ACC112 (cell line): ENCODE measurements around the gene TEKTIP1.
A peak's percentile ranks its signal among the peaks of the same experiment; 100 is the strongest.

Experiments
- H2AFZ ChIP-seq: fragments of 200-600 bp; sonication (generic); one replicate; pipeline ENCODE4 v1.6.0; 2017; ENCODE audit warnings: antibody characterized with exemption, low read length; ENCODE audit not compliant: unreplicated experiment
- H3K27ac ChIP-seq: fragments of 200-600 bp; sonication (generic); 2 replicates; pipeline ENCODE4 v1.5.1; 2014; ENCODE audit warnings: low read depth, mild to moderate bottlenecking, antibody characterized with exemption, low read length, moderate library complexity
- H3K27me3 ChIP-seq: fragments of 200-600 bp; sonication (generic); 2 replicates; pipeline ENCODE4 v1.6.1; 2014; ENCODE audit warnings: mild to moderate bottlenecking, antibody characterized with exemption, low read length, moderate library complexity, mixed read lengths; ENCODE audit not compliant: insufficient read depth
- H3K36me3 ChIP-seq: fragments of 200-600 bp; sonication (generic); 2 replicates; pipeline ENCODE4 v1.6.1; 2016; ENCODE audit warnings: mild to moderate bottlenecking, antibody characterized with exemption, low read length, moderate library complexity, mixed read lengths; ENCODE audit not compliant: insufficient read depth
- H3K4me1 ChIP-seq: fragments of 200-600 bp; sonication (generic); one replicate; pipeline ENCODE4 v1.6.1; 2016; ENCODE audit warnings: low read length, mixed read lengths; ENCODE audit not compliant: insufficient read depth, unreplicated experiment, control insufficient read depth
- H3K4me3 ChIP-seq: fragments of 200-600 bp; sonication (generic); 2 replicates; pipeline ENCODE4 v1.5.1; 2014; ENCODE audit warnings: mild to moderate bottlenecking, low read depth, low read length
- H3K79me2 ChIP-seq: fragments of 200-600 bp; sonication (generic); one replicate; pipeline ENCODE4 v1.6.0; 2016; ENCODE audit warnings: low read length; ENCODE audit not compliant: control insufficient read depth, unreplicated experiment, insufficient read depth

TEKTIP1 gene

GRCh38 chr19:3570606-3571011, 31.6 kb downstream of the TEKTIP1 start:
- no peaks in the 10 kb centered on the region; the same call in 1 of the 2 replicates for H3K36me3 ChIP-seq
- H2AFZ ChIP-seq, result no peak overlapping the region
- H3K27ac ChIP-seq, result no peak overlapping the region
- H3K4me1 ChIP-seq, result no peaks in the 10 kb centered on the region
- H3K4me3 ChIP-seq, result no peak overlapping the region
- H3K79me2 ChIP-seq, result no peaks in the 10 kb centered on the region
- no peaks in the 10 kb centered on the region for H3K27me3 ChIP-seq

- Histone ChIP-seq H3K4me3 (peak overlapping the region; percentile 81), H3K27ac (no peak overlapping the region), H2AFZ (peak overlapping the region; percentile 85)
Observed at GRCh38 chr19:3572132-3572854, 33.3 kb downstream of the TEKTIP1 start.

GRCh38 chr19:3572855-3573161, 33.8 kb downstream of the TEKTIP1 start, which contains the start of gene HMG20B:
Gene HMG20B (plus strand): TSS chr19:3572944. CDS start chr19:3573310, 366 bp downstream.
- peak within 1 kb of the TSS; percentile 85 for H2AFZ ChIP-seq
- no peaks in the 10 kb centered on the region for H3K4me1 ChIP-seq
- peak within 1 kb of the TSS; percentile 39; the same call in 1 of the 2 replicates for H3K27ac ChIP-seq
- no peaks in the 10 kb centered on the region; the same call in 1 of the 2 replicates for H3K36me3 ChIP-seq
- H3K4me3 ChIP-seq, result peak within 1 kb of the TSS; percentile 93
- no peaks in the 10 kb centered on the region for H3K79me2 ChIP-seq
- H3K27me3 ChIP-seq, result no peaks in the 10 kb centered on the region

More at GRCh38 chr19:3572132-3572854, 33.3 kb downstream of the TEKTIP1 start:
- H3K4me1 ChIP-seq, result no peaks in the 10 kb centered on the region
- H3K79me2 ChIP-seq, result no peaks in the 10 kb centered on the region
- H3K36me3 ChIP-seq, result no peaks in the 10 kb centered on the region; the same call in 1 of the 2 replicates
- H3K27me3 ChIP-seq, result no peaks in the 10 kb centered on the region

- no peaks in the 10 kb centered on the region for H3K79me2 ChIP-seq
- peak overlapping the region; percentile 39; the same call in 1 of the 2 replicates for H3K27ac ChIP-seq
- peak overlapping the region; percentile 93 for H3K4me3 ChIP-seq
- no peak overlapping the region for H2AFZ ChIP-seq
- no peaks in the 10 kb centered on the region for H3K27me3 ChIP-seq
- no peaks in the 10 kb centered on the region for H3K4me1 ChIP-seq
- no peaks in the 10 kb centered on the region; the same call in 1 of the 2 replicates for H3K36me3 ChIP-seq
Observed at GRCh38 chr19:3573162-3573857, 34.3 kb downstream of the TEKTIP1 start.

- H3K4me3 ChIP-seq, result peak overlapping the region; percentile 93
- H3K27me3 ChIP-seq, result no peaks in the 10 kb centered on the region
- no peak overlapping the region for H3K27ac ChIP-seq
- H3K36me3 ChIP-seq, result no peaks in the 10 kb centered on the region; the same call in 1 of the 2 replicates
- H3K4me1 ChIP-seq, result no peaks in the 10 kb centered on the region
- no peaks in the 10 kb centered on the region for H3K79me2 ChIP-seq
- no peak overlapping the region for H2AFZ ChIP-seq
Observed at GRCh38 chr19:3573858-3574637, 35.1 kb downstream of the TEKTIP1 start.

GRCh38 chr19:3575260-3575741, 36.3 kb downstream of the TEKTIP1 start:
- Histone ChIP-seq H3K36me3 (no peaks in the 10 kb centered on the region; the same call in 1 of the 2 replicates), H3K4me1 (peaks cover 5% of the 10 kb centered on the region), H3K27ac (no peak overlapping the region)

GRCh38 chr19:3575949-3576673, 37.1 kb downstream of the TEKTIP1 start:
- Histone ChIP-seq H3K27ac (no peak overlapping the region), H3K36me3 (no peaks in the 10 kb centered on the region; the same call in 1 of the 2 replicates), H3K4me1 (peaks cover 10% of the 10 kb centered on the region), H3K4me3 (no peak overlapping the region), H3K79me2 (no peaks in the 10 kb centered on the region), H3K27me3 (no peaks in the 10 kb centered on the region), H2AFZ (no peak overlapping the region)

More at GRCh38 chr19:3575260-3575741, 36.3 kb downstream of the TEKTIP1 start:
- Histone ChIP-seq H3K27me3 (no peaks in the 10 kb centered on the region), H3K79me2 (no peaks in the 10 kb centered on the region), H3K4me3 (no peak overlapping the region), H2AFZ (no peak overlapping the region)

GRCh38 chr19:3576696-3577443, 37.9 kb downstream of the TEKTIP1 start:
- peaks cover 10% of the 10 kb centered on the region for H3K4me1 ChIP-seq
- H3K79me2 ChIP-seq, result no peaks in the 10 kb centered on the region
- H2AFZ ChIP-seq, result no peak overlapping the region
- no peak overlapping the region for H3K27ac ChIP-seq
- H3K4me3 ChIP-seq, result no peak overlapping the region
- no peaks in the 10 kb centered on the region; the same call in 1 of the 2 replicates for H3K36me3 ChIP-seq
- no peaks in the 10 kb centered on the region for H3K27me3 ChIP-seq

GRCh38 chr19:3577723-3578344, 38.9 kb downstream of the TEKTIP1 start:
- Histone ChIP-seq H3K27ac (no peak overlapping the region), H3K36me3 (no peaks in the 10 kb centered on the region; the same call in 1 of the 2 replicates), H3K79me2 (no peaks in the 10 kb centered on the region), H3K4me1 (peaks cover 10% of the 10 kb centered on the region), H3K4me3 (no peak overlapping the region), H2AFZ (no peak overlapping the region), H3K27me3 (no peaks in the 10 kb centered on the region)
